ENCODE data around the gene CCDC12.

Gene CCDC12

DNA sequence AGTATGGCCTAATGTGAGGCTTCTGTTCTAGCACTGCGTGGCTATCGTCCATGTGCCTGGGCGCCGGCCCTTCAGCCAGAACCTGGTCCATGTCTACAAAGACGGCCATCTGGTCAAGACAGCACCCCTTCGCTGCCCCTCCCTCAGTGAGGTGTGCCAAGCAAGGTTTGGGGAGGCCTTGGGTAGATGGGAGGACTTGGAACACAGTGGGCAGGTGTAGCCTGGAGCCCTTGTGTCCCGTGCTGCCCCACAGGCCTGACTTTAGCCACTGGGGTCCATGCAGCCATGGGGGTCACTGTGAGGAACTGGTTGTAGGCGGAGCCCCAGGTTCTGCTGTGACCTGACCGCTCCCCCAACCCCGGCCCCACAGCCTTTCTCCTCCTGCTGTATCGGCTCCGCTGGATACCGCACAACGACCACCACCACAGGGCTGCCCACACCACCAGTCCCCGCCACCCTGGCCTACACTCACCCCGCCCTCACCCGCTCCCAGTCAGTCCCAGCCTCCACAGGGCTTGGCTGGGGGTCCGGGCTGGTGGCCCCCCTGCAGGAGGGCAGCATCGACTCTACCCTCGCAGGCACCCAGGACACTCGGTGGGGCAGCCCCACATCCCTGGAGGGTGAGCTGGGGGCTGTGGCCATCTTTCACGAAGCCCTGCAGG, 19.5 kb upstream of the CCDC12 start:
- DNase-seq (ENCODE audit: low read depth): no peak

DNA sequence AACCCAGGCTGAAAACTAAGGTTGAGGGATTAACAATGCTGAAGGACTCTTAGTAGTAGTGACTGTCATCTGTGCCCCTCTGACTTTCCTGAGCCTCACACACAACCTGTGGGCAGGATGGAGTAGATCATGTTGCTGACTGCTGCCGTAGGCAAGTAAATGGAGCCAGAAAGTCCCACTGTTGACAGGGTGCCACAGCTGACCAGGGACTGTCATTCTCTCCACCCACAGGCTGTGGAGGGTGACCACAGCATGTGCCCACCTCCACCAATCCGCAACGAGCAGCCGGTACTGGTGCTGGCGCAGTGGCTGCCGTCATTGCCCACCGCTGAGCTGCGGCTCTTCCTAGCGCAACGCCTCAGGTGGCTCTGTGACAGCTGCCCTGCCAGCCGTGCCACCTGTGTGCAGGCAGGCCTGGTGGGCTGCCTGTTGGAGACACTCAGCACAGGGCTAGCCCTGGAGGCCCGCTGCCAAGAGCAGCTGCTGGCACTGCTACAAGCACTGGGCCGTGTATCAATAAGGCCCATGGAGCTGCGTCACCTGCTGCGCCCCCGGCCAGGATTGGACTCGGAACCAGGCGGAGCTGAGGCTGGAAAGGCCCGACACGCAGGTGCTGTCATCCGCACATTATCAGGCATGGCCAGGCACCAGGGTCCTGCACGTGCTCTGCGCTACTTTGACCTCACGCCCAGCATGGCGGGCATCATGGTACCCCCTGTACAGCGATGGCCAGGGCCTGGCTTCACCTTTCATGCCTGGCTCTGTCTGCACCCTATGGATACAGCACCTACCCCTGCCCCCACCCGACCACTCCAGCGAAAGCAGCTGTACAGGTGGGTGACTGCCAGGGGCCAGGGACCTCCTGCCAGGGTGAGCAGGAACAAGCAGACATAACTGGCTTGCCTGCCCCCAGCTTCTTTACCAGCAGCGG, 18.5 kb upstream of the CCDC12 start:
- DNase-seq (ENCODE audit: low read depth): no peak

DNA sequence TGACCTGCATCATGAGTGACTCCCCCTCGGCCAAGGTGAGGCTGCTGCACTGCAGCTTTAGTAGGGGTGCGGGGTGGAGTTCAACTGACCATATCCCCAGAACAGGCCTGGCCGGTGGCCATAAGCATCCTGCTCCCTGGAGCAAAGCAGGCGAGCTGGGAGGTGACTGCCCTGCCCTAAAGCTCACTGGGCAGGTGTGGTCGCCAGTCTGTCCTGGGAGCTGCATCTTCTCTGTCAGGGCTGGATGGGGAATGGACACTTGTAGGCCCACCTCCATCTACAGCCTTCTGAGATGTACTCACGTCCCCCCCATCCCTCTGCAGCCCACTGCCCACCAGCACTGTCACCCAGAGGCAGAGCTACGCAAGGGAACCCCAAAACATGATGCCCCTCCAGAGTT, 17.4 kb upstream of the CCDC12 start:
- no peak for DNase-seq (ENCODE audit: low read depth)

DNA sequence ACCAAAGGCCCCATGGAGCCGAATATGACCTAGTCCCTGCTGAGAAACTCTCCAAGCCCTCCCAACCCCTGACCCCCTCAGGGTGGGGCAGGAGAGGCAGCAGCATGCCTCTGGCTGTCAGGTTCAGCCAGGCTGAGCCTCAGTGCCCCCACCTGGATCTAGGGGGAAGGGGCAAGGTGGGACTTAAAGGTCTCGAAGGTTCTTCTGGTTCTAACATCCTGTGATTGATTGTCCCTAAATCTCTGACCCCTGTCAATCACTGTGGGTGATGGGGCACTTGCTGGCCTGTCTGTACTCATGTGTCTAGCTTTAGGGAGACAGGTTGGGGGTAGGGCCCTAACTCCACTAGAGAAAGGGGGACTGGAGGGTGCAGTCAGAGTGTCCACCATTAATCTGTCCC, 16.7 kb upstream of the CCDC12 start:
- no peak for DNase-seq (ENCODE audit: low read depth)

DNA sequence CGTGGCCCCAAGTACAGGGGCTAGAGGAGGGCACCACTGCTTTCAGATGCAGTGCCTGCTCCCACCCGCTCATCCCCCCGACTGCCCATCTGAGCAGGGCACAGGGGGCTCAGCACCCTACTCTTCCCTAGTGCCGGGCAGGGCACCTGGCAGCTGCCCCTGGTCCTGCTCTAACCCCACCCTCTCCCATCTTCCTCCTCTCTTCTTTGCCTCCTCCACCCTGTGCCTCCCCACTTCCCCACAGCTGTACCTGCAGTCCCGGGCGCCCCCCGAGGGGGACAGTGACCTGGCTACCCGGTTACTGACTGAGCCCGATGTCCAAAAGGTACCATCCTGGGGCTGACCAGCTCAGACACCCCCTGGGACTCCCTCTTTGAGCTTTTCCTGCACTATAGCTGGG, 15.7 kb upstream of the CCDC12 start:
- no peak for DNase-seq (ENCODE audit: low read depth)

DNA sequence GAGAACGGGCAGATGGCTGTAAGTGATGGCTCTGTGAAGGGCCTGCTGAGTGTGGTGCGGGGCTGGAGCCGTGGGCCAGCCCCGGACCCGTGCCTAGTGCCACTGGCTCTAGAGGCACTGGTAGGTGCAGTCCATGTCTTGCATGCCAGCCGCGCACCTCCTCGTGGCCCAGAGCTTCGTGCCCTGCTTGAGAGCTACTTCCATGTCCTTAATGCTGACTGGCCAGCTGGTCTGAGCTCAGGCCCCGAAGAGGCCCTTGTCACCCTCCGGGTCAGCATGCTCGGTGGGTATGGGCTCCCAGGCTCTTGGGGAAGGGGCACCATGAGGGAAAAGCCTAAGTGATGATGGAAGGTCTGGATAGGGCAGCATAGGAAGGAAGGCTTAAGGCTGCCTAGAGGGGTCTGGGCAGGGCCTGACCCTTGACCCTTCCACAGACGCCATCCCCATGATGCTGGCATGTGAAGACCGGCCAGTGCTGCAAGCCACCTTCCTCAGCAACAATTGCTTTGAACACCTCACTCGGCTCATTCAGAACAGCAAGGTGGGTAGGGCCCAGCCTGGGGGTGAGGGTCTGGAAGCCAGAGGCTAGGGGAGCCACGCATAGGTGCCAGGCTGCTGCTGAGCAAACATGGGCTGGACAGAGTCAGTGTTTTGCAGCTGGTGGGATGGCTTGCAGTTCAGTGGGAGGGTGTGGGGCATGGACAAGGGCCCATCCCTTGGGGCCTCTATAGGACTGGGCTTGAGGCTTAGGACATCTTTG, 15.0 kb upstream of the CCDC12 start:
- DNase-seq (ENCODE audit: low read depth): no peak

DNA sequence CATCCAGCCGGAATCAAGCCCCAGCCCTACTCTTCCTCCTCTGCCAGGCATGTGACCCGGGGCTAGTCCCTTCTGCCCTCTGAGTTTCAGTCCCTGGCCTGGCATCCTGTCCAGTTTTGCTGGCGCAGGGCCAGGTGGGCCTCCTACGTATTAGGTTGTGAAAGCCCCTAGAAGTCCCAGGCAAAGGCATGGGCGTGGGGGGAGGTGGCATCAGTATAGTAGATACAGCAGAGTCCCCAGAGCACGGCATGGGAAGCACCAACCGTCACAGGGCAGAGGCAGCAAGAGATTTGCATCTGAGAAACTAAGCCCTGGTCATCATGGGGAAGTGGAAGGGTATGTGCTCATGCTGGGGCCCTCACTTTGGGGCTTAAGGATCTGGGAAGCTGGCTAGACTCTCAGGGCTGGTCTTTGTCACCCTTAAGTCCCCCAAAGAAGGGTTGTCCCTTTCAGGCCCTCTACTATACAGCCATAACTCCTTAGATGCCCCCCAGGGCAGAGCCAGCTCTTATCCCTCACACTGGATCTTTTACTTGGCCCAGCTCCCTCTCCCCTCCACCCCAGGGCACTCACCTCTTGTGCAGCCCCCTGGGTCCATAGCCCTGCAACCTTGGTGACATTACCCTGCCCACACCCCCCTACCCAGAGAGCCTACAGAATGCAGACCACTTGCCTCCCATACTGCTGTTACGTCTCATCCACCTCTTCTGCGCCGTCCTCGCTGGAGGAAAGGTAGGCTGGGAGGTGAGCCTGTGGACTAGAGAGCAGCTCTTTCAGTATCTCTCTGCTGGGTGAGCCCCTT, 14.2 kb upstream of the CCDC12 start:
- no peak for DNase-seq (ENCODE audit: low read depth)

DNA sequence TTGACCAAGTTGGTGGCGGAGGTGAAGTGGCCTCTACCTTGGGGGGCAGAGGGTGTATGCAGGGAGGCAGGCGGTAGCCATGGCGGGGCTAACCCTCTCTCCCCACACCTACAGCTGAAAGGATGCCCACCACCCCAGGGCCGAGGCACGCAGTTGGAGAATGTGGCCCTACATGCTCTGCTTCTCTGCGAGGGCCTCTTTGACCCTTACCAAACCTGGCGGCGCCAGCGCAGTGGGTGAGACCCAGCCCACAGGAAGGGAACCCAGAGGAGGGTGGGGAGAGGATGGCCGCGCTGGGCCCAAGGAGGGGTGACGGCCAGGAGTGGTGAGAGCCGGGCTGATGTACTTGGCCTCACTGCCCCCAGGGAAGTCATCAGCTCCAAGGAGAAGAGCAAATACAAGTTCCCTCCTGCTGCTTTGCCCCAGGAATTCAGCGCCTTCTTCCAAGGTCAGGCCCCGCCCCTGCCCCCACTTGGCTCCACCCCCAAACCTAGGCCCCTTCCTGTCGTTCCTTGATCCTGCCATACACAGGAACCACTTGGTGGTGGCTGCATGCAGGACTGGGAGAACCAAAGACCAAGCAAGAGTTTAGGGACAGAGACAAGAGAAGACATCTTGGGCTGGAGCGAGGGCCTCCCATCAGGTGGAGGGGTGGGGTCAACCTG, 12.7 kb upstream of the CCDC12 start:
- no peak for DNase-seq (ENCODE audit: low read depth)

DNA sequence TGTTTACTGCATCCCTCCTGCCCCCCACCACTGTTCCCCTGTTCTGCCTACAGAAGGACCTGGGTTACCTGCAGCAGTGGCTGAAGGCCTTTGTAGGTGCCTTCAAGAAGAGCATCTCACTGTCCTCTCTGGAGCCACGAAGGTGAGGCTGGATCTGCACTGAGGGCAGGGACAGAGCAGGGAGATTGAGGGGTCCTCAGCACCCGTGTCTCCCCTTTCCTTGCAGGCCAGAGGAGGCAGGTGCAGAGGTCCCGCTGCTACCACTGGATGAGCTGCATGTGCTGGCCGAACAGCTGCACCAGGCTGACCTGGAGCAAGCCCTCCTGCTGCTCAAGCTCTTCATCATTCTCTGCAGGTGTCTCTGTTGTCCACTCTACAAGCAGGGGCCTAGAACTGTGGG, 12.1 kb upstream of the CCDC12 start:
- no peak for DNase-seq (ENCODE audit: low read depth)

DNA sequence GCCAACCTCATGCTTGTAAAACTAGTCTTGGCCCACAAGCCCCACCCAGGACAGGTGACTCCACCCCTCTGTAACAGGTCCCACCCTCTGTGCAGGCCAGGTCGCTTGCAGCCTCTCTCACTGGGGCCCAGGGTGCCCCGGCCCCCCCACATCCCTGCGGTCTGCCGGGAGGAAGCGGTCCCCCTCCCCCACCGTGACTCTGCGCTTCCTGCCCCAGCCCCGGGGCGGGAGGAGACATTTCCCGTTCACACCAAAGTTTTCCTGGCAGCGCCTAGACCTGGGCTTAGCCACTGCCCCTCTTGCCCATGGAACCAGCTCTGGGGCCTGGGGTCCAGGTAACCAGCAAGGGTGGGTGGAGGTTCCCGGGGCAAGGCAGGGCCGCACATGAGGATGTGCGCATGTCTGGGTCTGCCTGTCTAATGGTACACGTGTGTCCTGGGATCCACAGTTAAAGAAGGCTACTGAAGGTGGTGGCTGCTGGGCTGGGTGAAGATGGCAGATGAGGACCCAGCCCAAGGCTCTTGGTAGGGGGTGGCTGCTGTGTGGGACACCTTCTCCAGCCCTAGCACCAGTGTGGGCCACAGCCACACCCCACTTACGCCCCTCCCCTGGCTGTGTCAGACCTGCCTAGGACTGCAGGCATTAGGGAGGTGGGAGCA, 11.3 kb upstream of the CCDC12 start:
- no peak for DNase-seq (ENCODE audit: low read depth)

DNA sequence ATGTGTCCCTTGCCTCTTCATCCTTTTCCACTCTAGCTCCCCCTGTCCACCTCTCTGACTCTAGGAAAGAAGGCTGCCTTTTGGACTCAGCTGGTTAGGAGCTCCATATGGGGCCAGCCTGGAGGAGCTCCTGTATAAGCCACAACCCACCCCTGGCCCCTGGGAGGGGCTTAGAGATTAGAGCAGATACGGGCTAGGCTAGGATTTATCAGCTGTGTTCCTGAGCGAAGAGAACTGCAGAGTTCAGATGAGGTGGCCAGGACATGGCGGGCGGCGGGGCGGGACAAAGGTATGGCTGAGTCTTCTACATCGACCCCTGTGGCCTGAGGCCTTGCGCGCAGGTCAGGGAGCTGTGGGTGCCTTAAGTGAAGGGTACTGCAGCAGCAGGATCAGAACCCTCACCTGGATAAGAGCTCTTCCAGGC, 10.8 kb upstream of the CCDC12 start:
- DNase-seq (ENCODE audit: low read depth): no peak

DNA sequence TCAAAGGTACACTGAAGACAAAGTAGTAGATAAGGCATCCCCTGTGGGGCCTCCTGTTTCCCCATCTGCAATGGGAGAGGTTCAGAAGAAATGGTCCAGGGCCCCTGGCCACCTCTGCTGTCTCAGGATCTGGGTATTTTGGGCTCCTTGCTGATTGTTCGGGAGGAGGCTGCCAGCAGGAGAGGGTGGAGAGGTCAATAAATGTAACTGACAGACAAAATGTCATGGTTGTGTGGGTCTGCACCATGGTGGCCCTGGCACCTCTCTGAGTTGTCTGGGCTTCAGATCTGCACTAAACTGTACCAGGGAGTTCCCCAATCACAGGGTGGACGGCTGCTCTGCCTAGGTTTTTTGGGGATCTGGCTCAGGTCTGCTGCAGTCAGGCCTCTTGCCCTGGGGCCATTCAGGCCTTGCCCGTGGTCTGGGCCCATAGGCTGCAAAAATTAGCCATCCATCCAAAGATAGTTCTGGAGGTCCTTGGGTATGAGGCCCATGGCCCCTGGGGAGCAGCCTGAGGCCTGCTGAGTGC, 10.3 kb upstream of the CCDC12 start:
- DNase-seq (ENCODE audit: low read depth): no peak

DNA sequence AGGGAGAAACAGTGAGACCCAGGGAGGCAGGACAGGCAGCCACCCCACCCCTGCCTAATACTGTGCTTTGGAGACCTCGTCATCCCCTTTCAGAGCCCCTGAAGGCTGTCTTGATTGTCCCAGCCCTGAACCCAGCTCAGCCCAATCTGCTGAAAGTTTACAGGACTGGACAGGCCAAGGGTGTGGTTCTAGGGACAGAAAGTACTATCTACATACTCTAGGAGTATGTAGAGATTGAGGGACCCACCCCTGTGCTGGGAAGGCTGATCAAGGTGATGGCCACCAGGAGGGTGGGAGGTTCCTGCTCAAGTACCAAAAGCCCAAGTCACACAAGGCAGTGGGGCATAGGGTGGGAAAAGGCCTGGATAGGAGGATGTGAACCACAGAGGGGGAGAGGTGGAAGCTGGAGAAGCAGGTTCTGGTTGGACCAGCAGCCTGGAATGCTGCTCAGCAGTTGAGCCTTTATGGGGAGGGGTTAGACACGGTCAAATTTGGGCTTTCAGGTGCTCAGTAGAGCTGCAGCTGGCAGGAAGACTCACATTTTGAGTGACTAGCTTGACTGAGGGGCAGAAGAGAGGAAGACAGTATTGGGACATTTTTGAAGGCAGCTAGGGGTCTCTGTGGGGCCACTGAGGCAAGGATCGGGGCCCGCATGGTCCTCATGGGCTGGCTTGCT, 9.6 kb upstream of the CCDC12 start:
- no peak for DNase-seq (ENCODE audit: low read depth)

DNA sequence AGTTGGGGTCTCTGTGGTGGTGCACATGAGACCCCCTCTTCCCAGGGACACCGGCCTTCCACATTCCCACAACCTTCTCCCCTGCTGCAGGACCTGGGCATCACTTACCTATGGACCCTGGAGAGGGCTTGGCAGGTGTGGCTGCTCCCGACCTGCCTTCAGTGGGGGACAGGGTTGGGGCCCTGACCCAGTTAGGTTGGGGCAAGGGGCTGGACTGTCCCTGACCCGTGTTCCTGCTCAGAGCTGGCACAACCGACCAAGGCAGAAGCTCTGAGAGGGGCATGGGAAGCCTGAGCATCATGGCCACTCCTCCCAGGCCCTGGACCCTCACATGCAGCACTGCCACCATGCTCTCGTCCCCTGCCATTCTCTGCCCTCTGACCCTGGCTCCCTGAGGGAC, 9.0 kb upstream of the CCDC12 start:
- DNase-seq (ENCODE audit: low read depth): no peak

DNA sequence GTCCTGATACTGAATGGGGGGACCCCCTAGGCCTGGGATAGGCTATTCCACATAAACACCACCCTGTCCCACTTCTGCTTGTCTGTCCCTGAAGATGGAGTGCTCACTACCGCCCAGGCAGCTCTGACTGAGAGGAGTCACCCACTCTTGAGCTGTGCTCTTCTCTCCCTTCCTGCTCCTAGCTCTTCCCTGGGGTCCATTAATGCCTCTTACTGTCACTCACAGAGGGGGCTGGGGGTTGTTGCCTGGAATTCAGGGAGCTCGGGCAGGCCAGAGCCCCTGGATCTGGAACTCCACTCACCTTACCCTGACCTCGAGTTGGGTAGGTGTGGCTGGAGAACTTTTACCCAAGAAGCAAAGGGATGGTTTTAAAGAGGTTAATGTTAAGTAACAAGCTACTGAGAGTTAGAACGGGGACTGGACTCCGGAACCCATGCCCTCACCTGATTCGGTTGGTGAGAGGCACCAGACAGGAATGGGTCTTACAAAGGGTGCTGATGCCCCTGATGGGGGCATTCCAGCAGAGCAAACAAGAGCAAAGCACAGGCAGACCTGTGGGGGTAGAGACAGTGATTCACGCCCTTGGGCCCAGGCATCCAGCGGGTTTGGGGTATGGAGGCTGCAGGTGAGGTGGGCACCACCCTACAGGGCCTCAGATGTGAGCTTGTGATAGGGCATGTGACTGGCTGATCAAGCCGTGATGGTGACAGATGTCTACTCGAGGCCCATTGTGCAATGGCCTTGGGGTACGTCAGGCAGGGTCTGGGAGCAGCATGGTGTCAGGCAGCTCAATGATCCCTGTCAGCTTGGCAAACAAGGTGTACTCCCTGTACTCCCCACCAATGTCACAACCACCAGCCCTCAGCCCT, 8.3 kb upstream of the CCDC12 start:
- no peak for DNase-seq (ENCODE audit: low read depth)

DNA sequence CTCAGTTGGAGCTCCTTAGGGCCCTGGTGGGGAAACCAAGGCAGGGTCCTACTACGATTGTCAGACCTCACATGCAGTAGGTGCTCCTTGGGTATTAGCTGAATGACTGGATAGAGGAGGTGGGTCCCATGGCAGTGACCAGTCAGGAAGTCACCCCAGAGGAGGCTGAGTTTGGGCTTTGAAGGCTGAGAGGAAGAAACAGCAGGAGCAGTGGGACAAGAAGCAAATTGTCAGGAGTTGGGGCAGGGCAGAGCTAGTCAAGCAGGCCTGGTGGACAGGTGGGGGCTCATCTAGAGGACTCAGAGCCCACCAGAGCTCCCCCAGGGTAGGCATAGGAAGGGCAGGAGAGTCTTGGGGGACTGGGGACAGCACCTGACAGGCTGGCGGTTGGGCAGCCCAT, 6.0 kb upstream of the CCDC12 start:
- no peak for DNase-seq (ENCODE audit: low read depth)

DNA sequence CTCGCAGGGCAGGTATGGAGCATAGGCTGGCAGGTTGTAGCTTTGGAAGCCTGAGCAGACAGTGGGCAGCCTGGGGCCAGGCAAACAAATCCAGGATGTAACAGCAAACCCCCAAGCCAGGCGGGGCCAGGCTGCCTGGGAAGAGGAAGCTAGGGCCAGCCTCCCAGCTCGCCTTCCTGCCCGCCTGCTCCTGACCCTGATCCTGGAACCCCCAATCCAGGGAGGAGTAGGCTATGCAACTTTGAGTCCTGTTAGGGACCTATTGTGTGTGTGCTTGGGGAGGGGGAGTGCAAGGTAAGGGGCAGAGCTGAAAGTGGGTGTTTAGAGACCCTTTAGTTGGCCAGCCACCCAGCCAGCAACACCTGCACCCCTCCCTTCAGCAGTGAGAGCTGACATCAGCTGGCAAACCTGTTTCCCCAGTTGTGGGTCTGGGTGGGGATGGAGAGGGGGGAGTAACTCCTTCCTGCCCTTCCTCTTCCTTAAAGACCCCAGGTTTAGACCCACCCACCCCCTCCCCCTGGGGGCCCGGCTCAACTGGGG, 5.5 kb upstream of the CCDC12 start:
- no peak for DNase-seq (ENCODE audit: low read depth)

DNA sequence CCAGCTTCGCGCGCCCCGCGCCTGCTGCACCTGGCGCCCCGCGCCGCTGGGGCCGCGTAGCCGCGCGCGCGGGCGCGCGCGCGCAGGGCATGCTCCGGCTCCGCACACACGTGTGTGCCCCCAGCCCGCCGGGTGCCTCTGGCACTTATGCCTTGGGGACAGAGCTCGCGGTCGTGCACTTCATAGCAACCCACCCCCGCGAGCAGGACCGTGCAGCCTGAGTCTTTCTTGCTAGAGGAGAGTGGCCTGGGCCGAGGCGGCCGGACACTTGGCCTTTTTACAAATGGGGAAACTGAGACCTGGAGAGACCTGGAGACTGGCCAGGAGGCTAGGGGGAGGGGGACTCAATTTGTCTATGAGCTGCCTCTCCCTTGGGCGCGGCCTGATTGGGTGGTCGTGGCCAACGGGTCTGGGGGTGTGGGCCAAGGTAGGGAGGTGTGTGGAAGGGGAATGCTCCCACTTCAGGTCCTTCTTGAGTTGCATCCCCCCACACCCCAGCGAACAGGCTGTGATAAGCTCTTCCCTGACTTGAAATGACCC, 3.5 kb upstream of the CCDC12 start:
- DNase-seq (ENCODE audit: low read depth): no peak

Data from HS-27A (cell line).